ENCODE measurements around the gene CSNK1A1.
"Not testable (repeated sequence)": the region's sequence is repeated elsewhere in the genome, so short reads cannot be mapped to it uniquely, and the experiment has no call there.

Gene CSNK1A1

DNA sequence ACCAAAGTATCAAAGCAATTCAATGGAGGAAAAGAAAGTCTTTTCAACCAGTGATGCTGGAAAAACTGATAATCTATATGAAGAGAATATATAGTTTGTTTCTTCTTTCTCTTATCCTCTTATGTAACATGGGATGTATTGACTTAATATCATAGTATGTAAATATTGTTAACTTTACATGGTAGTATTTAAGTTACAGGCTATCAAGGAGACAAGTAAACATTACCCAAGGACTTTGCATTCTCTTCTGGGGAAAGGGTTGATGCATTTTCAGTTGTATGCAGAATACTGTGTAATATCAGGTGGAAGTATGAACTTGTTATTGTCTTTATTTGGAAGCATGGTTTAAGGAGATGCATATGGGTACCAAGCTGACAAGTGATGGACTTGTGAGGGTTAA is 20.9 kb upstream of the CSNK1A1 start:
- DNase-seq: no peak

DNA sequence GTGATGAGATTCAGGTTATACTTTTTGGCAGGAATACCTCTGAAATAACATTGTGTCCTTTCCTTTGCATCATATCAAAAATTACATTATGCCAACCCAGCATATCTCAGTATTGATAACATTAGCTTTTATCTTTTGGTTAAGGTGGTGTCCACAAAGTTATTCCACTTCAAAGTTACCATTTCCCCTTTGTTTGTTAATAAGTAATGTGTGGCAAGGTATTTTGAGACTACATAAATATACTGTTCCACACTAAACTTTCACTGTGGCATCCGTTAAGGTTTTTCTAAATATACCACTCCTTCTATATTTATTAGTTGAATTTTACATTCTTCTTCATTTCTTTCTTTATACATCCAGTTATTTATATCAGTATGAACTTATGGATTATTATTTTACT is 16.0 kb upstream of the CSNK1A1 start:
- DNase-seq: no peak

DNA sequence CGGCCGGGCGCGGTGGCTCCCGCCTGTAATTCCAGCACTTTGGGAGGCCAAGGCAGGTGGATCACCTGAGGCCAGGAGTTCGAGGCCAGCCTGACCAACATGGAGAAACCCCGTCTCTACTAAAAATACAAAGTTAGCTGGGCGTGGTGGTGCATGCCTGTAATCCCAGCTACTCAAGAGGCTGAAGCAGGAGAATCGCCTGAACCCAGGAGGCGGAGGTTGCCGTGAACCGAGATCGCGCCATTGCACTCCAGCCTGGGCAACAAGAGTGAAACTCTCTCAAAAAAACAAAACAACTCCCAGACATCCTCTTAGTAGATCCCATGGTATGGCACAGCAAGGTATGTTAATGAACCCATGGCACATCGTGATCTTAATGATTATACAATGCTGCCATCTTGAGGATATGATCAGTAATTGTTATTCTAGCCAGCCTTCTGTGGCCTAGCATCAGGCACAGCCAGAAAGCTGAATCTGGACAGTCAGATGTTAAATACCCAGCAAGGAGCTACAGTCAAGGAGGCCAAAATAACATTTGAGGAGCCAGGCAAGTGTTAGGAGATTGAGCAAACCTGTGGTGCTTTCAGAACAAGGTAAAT is 13.4 kb upstream of the CSNK1A1 start:
- DNase-seq: peak; percentile 36

DNA sequence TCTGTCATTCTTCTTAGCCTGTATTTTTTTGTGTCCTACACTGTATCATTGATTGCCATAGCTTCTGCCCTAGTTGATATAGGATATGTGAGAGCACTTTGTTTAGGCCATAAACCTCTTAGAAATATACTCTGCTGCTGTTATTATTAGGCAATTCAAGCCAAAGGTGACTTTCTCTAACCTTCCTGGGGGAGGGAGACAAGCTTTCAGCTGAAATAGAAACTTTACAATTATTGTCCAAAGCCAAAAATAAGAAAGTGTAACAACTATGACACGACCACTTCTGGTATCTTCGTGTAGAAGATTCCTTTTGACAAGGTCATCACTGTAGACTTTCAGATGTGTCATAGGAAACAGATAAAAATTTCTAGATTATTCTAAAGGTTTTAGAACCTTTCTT is 12.2 kb upstream of the CSNK1A1 start:
- no peak for DNase-seq

DNA sequence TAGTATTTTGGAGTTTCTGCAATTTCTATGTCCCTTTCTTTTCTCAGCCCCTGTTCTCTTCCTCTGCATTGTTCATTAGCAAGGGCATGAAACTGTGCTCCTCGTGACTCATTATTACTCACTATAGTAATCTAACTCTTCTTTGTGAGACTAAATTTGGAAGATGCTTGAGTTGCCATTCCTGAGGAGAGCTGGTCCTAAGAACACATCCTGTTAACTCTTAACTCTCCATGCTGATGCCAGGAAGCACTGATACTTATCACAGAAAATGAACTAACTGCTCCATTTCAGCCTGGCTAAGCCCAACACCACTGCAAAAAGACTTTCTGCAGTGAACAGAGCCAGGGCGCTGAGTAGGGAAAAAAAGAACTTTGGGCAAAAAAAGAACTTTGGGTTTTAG is 10.6 kb upstream of the CSNK1A1 start:
- peak; percentile 93 for DNase-seq

DNA sequence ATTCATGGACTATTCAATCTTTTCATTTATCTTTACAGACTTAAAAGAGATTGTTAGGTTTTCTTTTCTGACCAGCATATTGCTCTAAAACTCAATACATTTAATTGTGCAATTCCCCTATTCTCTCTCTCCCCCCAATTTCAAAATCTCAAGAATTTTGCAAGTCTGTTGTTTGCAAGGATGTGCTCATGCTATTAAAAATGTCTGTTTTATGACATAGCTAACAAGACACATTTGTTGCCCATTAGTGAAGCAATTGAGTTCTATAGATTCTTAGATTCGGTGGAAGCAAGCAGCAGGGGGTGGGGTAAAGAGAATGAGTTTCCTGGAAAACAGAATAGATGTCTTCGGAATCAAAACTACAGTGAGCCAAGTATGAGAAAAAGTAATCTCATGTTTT is 8.5 kb upstream of the CSNK1A1 start:
- no peak for DNase-seq

DNA sequence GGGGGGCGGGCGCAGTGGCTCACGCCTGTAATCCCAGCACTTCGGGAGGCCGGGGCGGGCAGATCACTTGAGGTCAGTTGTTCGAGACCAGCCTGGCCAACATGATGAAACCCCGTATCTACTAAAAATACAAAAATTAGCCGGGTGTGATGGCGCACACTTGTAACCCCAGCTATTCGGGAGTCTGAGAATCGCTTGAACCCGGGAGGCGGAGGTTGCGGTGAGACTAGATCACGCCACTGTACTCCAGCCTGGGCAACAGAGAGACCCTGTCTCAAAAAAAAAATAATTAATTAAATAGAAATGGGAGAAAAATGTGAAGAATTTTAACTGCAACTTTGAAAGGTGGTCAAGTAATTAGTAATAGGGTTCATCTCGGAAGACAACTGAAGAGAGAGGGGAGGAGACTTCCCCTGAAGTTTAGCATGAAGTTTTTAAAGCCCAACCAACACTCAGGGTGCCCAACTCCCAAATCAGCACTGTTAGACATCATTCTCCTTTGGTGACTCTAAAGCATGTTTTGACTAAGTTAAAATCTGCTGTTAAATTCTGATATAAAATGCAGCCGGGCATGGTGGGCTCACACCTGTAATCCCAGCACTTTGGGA is 1.4 kb upstream of the CSNK1A1 start:
- no peak for DNase-seq

DNA sequence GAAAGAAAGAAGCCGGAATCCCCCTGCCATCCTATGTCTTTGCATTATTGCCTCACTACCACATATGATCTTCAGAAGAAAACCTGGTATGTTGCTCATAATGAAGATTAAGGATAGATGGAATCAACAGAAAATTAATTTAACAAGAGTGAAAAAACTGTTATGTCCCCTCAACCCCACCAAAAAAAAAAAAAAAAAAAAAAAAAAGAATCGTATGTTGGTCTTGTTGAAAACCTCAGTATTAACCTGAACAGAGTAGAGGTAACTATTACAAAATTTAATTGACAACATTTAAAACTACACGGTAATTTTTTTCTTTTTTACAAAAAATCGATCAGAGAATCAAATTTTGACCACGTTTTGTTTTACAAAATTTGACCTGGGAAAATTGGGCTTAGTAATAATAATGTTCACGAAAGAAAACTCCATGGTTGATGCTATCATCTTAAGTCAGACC is 827 bp upstream of the CSNK1A1 start:
- DNase-seq: no peak

DNA sequence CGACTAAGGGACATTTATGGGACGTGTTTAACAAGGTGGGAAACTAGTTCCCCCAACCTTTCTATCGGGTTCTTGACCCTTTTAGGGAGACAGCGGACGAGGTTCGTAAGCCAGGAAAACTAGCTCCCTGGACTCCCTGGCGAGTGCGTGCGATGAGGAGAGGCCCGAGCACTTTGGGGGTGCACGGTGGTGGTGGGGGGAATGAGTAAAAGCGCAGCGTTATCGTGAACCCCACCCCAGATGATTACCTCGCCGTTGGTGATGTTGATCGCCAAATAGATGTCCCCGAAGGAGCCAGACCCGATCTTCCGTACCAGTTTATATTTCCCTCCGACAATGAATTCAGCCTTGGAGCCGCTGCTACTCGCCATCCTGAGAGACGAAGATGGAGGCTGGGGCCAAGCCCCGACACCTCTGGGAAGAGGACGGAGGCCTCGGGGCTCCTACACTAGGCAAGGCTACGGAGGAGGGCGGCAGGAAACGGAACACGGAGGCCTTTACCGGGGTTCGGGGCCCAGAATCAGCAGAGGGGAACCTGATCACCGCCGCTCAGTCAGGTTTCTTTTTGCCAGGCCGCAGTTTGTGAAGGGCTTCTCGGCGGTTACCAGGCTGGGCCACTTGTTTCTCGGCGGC is 529 bp downstream of the CSNK1A1 start:
- DNase-seq: no peak

DNA sequence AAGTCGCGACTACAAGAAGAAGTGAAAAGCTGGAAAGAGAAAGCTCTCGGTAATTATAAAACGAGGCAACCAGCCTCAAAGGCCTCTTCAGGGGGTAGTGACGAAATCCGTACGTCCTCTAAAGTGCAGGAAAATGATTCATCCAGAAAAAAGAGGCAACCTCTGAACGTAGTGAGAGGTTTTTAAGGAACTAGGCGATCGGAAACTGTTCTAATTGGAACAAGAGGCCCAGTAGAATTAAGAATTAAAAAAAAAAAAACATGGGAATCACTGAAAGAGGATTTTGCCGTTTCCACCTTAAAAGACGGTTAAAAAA is 1.0 kb downstream of the CSNK1A1 start:
- peak; percentile 23 for DNase-seq

DNA sequence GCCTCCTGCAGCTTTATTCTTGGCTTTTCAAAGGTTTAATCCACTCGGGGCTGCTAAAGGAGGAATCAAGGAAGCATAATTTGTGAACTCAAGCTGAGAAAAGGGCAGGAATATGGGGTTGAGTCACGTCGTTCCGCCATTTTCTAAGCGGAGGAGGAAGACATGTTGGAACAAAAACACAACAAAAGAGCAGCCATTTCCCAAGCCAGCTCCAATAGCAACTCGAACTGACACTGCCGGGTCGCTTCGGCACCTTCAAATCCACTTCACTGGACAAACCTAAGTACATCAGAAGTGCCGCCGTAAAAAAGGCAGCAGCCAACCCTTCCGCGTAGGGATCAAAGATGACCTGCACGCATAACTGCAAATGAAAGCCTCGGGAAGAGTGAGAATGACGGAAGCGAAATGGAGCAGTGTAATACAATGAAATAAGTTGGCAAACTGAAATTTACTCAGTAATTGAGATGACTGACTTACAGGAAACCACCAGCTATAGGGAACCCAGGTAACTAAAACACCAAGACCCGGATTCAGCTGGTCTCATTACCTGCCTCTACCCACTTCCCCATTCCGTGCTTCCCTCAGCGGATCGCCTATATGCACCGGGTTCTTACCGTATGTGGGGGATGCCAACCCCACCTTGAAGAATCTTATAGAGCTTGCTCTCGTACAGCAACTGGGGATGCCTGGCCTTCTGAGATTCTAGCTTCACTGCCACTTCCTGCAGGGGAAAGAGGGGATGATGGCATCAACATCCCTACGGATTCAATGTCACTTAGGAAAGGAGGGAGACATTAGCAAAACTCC is 1.6 kb downstream of the CSNK1A1 start:
- DNase-seq: no peak

DNA sequence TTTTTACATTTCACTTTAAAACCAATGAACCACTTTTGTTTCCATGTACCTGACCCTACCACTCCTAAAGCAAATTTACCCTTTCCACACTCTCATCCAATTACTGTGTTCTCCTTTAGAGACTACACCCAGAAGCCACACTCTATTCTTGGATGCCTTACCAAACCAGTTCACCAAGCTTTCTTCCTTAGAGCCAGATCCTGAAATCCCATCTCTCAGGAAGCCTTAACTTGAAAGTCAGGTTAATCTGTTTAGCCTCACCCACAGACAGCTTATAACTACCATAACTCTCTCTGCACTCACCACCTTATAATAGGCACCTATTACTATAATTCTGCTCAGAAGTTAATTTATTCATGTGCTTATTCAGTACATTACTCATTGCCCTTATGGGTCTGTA is 4.3 kb downstream of the CSNK1A1 start:
- DNase-seq: no peak

DNA sequence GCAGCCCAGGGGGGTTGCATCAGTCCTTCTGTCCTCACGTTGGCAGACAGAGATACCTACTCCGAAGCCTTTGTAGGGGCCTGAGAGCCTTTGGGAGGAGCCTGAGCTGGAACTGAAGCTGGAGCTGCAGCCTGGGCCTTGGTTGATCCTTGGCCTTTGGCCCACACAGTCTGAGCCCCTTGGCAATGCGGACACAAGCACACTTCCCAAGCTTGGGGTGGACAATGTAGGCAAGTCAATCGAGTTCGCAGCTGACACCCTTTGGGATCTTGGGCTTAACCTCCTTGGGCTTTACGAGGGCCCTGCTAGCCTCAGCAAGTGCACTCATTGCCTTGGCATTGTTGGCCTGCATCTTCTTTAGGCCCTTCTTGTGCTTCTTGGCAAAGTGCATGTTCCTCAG is 5.9 kb downstream of the CSNK1A1 start:
- no peak for DNase-seq

DNA sequence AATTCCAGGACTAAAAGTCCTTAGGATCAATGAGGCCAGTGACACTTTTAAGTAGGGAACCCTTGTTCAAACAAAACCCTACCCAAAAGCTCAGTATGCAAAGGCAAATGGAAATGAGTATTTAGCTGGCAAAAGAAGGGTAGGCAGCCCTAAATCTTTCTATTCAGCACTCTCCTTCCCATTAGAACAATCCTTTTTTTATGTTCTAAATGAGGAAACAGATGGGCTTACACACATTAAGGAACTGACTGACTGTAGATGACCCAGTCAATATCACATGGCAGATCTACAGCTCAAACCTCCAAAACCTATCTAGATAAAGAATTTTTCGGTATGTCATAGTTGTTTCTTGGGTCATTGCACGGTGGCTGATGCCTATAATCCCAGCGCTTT is 7.2 kb downstream of the CSNK1A1 start:
- no peak for DNase-seq

DNA sequence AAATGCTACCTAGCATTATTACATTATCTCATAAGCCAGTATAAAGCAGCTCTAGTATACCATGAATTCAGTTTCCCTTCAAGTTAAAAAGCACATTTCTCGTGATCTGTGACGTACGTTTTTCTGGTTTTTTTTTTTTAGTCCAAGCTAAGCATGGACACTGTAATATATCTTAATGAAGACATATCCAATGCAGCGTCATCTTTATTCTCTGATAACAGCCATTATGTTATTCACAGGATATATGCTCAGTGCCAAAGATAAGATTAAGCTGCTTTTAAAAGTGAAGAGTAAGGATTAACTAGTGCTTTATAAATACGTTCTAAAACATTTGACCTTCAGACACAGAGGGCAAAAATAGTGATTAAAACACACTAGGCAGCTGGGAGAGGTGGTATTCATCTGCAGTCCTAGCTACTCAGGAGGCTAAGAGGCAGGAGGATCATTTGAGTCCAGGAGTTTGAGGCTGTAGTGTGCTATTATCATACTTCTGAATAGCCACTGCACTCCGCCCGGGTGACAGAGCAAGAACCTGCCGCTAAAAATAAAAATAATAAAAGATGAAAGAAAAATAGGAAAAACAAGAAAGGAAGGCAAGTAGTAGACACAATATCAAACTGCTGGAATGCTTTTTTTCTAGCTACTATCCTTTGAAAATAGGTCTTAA is 7.7 kb downstream of the CSNK1A1 start:
- DNase-seq: no peak

DNA sequence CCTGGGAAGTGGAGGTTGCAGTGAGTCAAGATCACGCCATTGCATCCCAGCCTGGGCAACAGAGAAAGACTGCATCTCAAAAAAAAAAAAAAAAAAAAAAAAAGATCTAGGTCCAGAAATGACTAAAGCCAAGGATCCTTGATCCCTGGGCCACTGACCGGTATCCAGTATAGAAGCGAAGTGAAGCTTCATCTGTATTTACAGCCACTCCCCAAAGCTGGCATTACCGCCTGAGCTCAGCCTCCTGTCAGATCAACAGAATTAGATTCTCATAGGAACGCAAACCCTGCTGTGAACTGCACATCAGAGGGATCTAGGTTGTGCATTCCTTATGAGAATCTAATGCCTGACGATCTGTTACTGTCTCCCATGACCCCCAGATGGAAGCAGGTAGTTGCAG is 9.3 kb downstream of the CSNK1A1 start:
- DNase-seq: no peak

DNA sequence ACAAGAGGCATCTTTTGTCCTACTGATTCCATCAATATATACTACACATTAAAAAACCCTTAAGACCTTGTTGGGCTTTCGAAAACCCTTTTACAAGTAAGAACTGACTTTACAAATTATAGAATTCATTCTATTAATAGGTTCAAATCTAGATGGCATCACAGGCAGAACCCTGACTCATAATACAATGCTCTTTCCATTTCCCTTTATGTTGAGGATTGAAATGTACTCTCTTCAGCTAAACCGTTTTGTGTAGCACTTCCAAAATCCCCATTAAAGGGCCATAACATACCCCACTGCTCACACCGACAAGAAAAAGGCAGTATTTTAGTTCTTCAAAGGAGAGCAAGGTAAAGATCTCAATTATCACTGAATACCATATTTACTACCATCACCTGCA is 11.2 kb downstream of the CSNK1A1 start:
- DNase-seq: no peak

DNA sequence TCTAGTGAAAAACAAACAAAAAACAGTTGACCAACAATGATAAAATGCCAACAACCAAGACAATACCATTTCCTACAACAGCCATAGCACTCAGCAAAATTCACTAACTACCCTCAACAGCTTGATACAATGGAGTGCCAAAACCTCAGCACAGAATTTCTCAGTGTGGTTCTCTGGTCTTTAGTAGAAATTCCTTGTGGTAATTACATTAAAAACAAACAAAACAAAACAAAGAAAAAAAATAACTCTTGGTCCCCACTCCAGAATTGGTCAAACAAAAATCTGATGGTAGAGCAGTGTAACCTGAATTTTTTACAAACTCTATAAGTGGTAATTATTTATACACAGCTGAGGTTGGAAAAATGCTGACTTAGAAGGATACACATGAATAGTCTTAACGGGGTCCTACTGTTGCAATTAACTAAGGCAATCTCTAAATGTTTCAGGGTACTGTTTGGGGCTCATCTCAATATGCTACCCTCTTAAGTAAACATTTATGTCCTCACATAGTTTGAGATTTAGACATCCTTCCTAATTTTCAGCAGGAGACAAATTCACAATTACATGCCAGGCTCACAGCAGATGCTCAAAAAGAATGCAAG is 13.8 kb downstream of the CSNK1A1 start:
- DNase-seq: no peak

DNA sequence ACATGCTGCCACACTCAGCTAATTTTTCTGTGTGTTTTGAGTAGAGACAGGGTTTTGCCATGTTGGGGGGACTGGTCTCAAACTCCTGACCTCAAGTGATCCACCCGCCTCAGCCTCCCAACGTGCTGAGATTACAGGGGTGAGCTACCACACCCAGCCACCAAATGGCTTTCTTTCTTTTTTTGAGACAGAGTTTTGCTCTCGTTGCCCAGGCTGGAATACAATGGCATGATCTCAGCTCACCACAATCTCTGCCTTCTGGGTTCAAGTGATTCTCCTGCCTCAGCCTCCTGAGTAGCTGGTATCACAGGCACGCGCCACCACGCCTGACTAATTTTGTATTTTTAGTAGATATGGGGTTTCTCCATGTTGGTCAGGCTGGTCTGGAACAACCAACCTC is 15.5 kb downstream of the CSNK1A1 start:
- DNase-seq: not testable (repeated sequence)

DNA sequence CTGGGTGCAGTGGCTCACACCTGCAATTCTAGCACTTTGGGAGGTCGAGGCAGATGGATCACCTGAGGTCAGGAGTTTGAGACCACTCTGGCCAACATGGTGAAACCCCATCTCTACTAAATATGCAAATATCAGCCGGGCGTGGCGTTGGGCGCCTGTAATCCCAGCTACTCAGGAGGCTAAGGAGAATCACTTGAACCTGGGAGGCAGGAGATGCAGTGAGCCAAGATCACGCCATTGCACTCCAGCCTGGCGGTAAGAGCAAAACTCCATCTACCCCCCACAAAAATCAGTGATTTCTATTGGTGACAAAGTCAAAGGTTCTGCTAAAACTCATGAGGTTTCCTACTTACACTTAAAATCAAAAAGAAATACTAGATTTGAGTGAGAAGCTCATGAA is 18.8 kb downstream of the CSNK1A1 start:
- no peak for DNase-seq

DNA sequence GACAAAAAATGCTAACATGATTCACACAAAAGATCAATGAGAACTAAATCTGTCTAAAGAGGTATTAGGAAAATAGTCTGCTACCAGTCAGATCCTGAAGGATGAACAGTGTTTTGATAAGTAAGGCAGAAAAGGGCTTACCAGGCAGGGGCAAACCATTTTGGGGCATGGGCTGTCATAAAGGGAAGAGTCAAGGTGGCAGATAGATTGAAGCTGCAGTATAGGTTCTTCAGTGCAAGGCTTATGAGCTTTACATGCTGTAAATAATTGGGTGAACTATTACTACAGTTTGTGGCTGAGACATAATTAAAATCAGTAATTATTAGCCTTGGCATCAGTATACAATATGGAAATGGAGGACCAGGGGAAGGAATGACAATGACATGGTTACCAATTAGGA is 21.8 kb downstream of the CSNK1A1 start:
- no peak for DNase-seq

DNA sequence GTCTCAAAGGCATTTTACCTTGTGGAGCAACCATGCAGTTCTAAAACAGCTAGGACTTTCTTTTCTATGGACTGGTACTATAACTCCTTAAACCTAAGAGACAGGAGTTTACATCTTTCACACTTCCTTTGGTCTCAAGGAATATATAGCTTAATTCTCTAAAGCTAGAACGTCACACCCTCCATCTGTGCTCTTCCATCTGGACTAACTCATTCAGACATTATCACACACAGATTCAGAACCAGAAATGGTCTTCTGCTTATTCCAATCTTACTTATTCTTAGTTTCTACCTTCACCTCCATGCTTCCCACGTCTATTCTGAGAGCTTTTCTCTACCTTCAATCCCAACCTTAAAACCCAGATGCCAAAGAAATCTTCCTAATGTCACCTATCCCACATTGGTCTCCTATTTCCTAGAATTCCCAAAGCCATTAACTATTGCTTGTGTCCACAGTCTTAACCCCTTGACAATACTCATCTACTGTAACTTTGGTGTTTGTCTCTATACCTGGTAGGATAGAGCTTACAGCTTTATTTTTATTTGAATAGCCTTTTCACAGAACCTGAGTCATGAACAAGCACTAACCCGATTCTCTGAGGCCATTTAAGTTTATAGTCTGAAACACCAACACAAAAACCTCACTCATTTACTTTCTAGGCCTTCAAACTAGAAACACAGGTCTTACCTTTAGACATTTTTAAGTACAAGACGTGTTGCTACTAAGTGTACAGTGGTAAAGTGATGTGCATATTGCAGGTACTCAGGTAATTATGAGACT is 22.8 kb downstream of the CSNK1A1 start:
- no peak for DNase-seq
